NCI-H128 (cell line): ENCODE measurements around the gene SPIRE1.
"Not testable (repeated sequence)": the region's sequence is repeated elsewhere in the genome, so short reads cannot be mapped to it uniquely, and the experiment has no call there.

Experiments
- DNase-seq: peaks from one replicate; lab custom pipeline; 2025; ENCODE audit not compliant: unreplicated experiment; lab: John Stamatoyannopoulos, UW

The SPIRE1 gene

GRCh38 chr18:12647773-12648172 lies 10.1 kb downstream of the SPIRE1 start:
- DNase-seq, result no peak

- DNase-seq, result no peak
Measured at GRCh38 chr18:12645751-12646203, 12.1 kb downstream of the SPIRE1 start.

- no peak for DNase-seq
Measured at GRCh38 chr18:12645254-12645653, 12.7 kb downstream of the SPIRE1 start.

- DNase-seq, result not testable (repeated sequence)
Measured at GRCh38 chr18:12643756-12644155, 14.2 kb downstream of the SPIRE1 start.

GRCh38 chr18:12640881-12641200 lies 17.1 kb downstream of the SPIRE1 start:
- no peak for DNase-seq

- DNase-seq, result no peak
Measured at GRCh38 chr18:12639990-12640880, 17.7 kb downstream of the SPIRE1 start.

GRCh38 chr18:12638644-12639124 lies 19.2 kb downstream of the SPIRE1 start:
- DNase-seq, result no peak

- DNase-seq, result no peak
Measured at GRCh38 chr18:12637901-12638643, 19.8 kb downstream of the SPIRE1 start.

GRCh38 chr18:12637393-12637792 lies 20.5 kb downstream of the SPIRE1 start:
- no peak for DNase-seq

GRCh38 chr18:12631831-12632477 lies 26.0 kb downstream of the SPIRE1 start:
- DNase-seq, result no peak

GRCh38 chr18:12630136-12630535 lies 27.8 kb downstream of the SPIRE1 start:
- DNase-seq, result no peak

GRCh38 chr18:12628706-12629702 lies 28.9 kb downstream of the SPIRE1 start:
- no peak for DNase-seq

- not testable (repeated sequence) for DNase-seq
Measured at GRCh38 chr18:12627199-12627598, 30.7 kb downstream of the SPIRE1 start.

- DNase-seq, result no peak
Measured at GRCh38 chr18:12625241-12625640, 32.7 kb downstream of the SPIRE1 start.

GRCh38 chr18:12621742-12622306 lies 36.1 kb downstream of the SPIRE1 start:
- no peak for DNase-seq

GRCh38 chr18:12615748-12616147 lies 42.2 kb downstream of the SPIRE1 start:
- no peak for DNase-seq

GRCh38 chr18:12608301-12608700 lies 49.6 kb downstream of the SPIRE1 start:
- DNase-seq, result no peak

GRCh38 chr18:12606592-12607315 lies 51.2 kb downstream of the SPIRE1 start:
- no peak for DNase-seq

- DNase-seq, result no peak
Measured at GRCh38 chr18:12604445-12605007, 53.4 kb downstream of the SPIRE1 start.
